Epithelial cell of proximal tubule (primary cell): ENCODE data around the gene SPTBN5. TPM values are rescaled to one million over a fixed set of nuclear protein-coding genes. Genes with fewer than 3 reads are reported as not detected.

Source experiments
- DNase-seq: peaks from one replicate; pipeline ENCODE4 v3.0.0-alpha.2; 2011; ENCODE audit warnings: low read depth
- H3K4me3 ChIP-seq: 2 replicates; pipeline ENCODE4 v1.5.1; 2011; ENCODE audit warnings: low read depth, mild to moderate bottlenecking, low read length
- total RNA-seq: library from RNA; depleted of rRNA; stranded (reverse); fragments of >200 nt; gene quantifications from 2 replicates; pipeline ENCODE4 v1.2.3, GENCODE V29; 2015
- TF ChIP-seq, protein P1 (sequence below): conservative IDR thresholded peaks from 2 replicates; pipeline ENCODE4 v1.5.1; 2012; ENCODE audit warnings: low read depth, mild to moderate bottlenecking, low read length

SPTBN5 gene
- total RNA-seq, 1 donor from 2014 or later: 0.63 TPM

- DNase-seq: no peak
- no peak overlapping the region for H3K4me3 ChIP-seq
- TF ChIP-seq, protein P1, sequence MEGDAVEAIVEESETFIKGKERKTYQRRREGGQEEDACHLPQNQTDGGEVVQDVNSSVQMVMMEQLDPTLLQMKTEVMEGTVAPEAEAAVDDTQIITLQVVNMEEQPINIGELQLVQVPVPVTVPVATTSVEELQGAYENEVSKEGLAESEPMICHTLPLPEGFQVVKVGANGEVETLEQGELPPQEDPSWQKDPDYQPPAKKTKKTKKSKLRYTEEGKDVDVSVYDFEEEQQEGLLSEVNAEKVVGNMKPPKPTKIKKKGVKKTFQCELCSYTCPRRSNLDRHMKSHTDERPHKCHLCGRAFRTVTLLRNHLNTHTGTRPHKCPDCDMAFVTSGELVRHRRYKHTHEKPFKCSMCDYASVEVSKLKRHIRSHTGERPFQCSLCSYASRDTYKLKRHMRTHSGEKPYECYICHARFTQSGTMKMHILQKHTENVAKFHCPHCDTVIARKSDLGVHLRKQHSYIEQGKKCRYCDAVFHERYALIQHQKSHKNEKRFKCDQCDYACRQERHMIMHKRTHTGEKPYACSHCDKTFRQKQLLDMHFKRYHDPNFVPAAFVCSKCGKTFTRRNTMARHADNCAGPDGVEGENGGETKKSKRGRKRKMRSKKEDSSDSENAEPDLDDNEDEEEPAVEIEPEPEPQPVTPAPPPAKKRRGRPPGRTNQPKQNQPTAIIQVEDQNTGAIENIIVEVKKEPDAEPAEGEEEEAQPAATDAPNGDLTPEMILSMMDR: no peak
Observed at GRCh38 chr15:41936649-41937567, 43.1 kb upstream of the SPTBN5 start.

- no peak for DNase-seq
- TF ChIP-seq, protein P1: no peak
- H3K4me3 ChIP-seq: no peak overlapping the region
Observed at GRCh38 chr15:41936155-41936554, 42.3 kb upstream of the SPTBN5 start.

DNA sequence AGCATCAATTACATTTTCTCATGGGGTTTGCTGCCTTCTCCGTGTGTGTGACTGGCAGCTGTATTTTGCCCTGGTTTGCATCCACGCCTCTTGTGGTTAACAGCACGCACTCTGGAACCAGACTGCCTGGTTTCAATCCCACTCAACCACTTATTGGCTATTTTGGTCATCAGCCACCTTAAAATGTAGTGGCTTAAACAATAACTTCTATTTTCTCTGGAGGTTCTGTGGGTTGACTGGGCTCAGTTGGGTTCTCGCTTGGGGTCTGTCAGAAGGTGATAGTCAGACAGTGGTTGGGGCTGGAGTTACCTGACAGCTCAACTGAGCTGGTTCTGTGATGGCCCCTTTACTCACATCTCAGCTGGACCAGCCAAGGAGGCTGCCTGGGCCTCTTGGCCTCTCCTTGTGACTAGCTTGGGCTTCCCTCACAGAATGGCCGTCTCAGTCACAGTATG, 41.7 kb upstream of the SPTBN5 start:
- no peak for DNase-seq
- TF ChIP-seq, protein P1: no peak
- no peak overlapping the region for H3K4me3 ChIP-seq

- TF ChIP-seq, protein P1: no peak
Observed at GRCh38 chr15:41934843-41935242, 41.0 kb upstream of the SPTBN5 start.

DNA sequence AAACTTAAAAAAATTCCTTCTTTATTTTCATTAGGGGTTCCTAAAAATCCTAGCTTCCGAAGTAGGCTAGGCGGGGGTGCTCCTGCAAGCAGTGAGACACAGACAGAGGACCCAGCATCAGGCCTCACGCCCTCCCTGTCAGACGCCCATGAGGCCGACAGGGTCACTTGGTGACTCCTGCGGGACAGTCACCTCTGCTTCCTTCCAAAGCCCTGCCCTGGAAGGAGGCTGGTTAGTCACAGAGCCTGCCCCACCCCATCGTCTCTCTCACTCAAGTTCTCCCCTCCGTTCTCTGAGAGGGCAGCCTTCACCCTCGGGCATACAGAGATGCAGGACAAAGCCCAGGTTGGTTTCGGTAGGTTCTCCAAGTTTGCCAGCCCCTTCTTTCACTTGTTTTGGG, 39.9 kb upstream of the SPTBN5 start:
- no peak overlapping the region for H3K4me3 ChIP-seq
- TF ChIP-seq, protein P1: no peak
- no peak for DNase-seq

More at GRCh38 chr15:41934843-41935242, 41.0 kb upstream of the SPTBN5 start:
- no peak for DNase-seq
- H3K4me3 ChIP-seq: no peak overlapping the region

DNA sequence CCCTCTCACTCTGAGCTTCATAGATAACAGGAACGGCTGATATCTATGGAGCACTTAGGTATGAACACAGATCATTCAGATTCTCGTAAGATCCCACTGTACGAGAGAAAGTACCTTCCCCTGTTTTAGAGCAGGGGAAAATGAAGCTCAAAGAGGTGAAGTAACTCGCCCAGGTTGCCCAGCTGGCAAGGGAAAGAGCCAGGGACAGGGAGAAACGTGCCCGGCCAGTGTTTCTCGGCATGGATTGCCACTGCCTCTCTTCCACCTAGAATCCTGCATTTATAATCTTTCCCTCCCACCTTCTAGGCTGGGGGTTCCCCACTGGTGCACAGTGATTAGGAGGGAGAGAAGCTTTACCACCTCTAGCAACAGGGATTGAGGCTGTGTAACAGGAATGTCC, 39.5 kb upstream of the SPTBN5 start:
- TF ChIP-seq, protein P1: no peak
- H3K4me3 ChIP-seq: no peak overlapping the region
- DNase-seq: no peak
